ENCODE data around the gene DPAGT1. TPM values are rescaled to one million over a fixed set of nuclear protein-coding genes. Genes with fewer than 3 reads are reported as not detected.

Gene DPAGT1
- total RNA-seq, 1 donor from 2014 or later: 33.1 TPM

GRCh38 chr11:119085437-119085847 is 16.2 kb downstream of the DPAGT1 start:
- DNase-seq: no peak
- no peaks in the 10 kb centered on the region for H3K27me3 Mint-ChIP-seq
- intact Hi-C loops (cut with micrococcal nuclease): loop anchor here (1.0 to 2.0 kb wide), 4 partner anchors 10 to 67 kb away; partner anchors contain the start of genes DPAGT1, RPS25, TRAPPC4 and VPS11
- TF ChIP-seq, protein P1, sequence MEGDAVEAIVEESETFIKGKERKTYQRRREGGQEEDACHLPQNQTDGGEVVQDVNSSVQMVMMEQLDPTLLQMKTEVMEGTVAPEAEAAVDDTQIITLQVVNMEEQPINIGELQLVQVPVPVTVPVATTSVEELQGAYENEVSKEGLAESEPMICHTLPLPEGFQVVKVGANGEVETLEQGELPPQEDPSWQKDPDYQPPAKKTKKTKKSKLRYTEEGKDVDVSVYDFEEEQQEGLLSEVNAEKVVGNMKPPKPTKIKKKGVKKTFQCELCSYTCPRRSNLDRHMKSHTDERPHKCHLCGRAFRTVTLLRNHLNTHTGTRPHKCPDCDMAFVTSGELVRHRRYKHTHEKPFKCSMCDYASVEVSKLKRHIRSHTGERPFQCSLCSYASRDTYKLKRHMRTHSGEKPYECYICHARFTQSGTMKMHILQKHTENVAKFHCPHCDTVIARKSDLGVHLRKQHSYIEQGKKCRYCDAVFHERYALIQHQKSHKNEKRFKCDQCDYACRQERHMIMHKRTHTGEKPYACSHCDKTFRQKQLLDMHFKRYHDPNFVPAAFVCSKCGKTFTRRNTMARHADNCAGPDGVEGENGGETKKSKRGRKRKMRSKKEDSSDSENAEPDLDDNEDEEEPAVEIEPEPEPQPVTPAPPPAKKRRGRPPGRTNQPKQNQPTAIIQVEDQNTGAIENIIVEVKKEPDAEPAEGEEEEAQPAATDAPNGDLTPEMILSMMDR (IDR thresholded peaks at IDR 0.05): no peak
- POLR2A ChIA-PET: interaction anchor here (0.6 to 4.1 kb wide), 22 partner anchors 9 to 667 kb away, joined by 3 to 69 read pairs (median 5); partner anchors contain the start of genes ARCN1, BCL9L, C2CD2L and DPAGT1
- H3K9me3 Mint-ChIP-seq: no peaks in the 10 kb centered on the region
- no peak for ATAC-seq (ENCODE audit: low read depth)
- peaks cover 17% of the 10 kb centered on the region for H3K4me1 Mint-ChIP-seq
- peak overlapping the region; percentile 93 for H3K27ac Mint-ChIP-seq
- H3K36me3 Mint-ChIP-seq (ENCODE audit: low read depth): peaks cover 25% of the 10 kb centered on the region
- CTCF ChIA-PET: interaction anchor here (0.7 to 0.9 kb wide), 4 partner anchors 9 to 1250 kb away, joined by 3 to 5 read pairs (median 4); a partner anchor contains a TSS
- peak overlapping the region; percentile 95 for H3K4me3 Mint-ChIP-seq

- CTCF ChIA-PET: interaction anchor here (0.6 to 1.4 kb wide), 6 partner anchors 10 to 1250 kb away, joined by 3 to 5 read pairs (median 4); partner anchors contain the start of gene HYOU1
- Mint-ChIP-seq H3K9me3 (no peaks in the 10 kb centered on the region), H3K27ac (peak within 1 kb of the TSS; percentile 93), H3K27me3 (no peaks in the 10 kb centered on the region), H3K36me3 (ENCODE audit: low read depth) (peaks cover 28% of the 10 kb centered on the region), H3K4me1 (peaks cover 12% of the 10 kb centered on the region), H3K4me3 (peak within 1 kb of the TSS; percentile 95)
- DNase-seq (peak; percentile 92), ATAC-seq (ENCODE audit: low read depth) (peak; percentile 90)
- intact Hi-C loops (cut with micrococcal nuclease): loop anchor here (1.0 to 2.0 kb wide), 4 partner anchors 10 to 67 kb away; partner anchors contain the start of genes DPAGT1, RPS25, TRAPPC4 and VPS11
- TF ChIP-seq, protein P1 (IDR thresholded peaks at IDR 0.05): no peak
- POLR2A ChIA-PET: interaction anchor here (0.6 to 4.1 kb wide), 26 partner anchors 9 to 666 kb away, joined by 3 to 69 read pairs (median 4); partner anchors contain the start of genes ARCN1, BCL9L, C2CD2L and DPAGT1
Observed at GRCh38 chr11:119084663-119085436, 16.8 kb downstream of the DPAGT1 start, which contains the start of gene HMBS. Gene HMBS (plus strand): TSS chr11:119084881. CDS start chr11:119085034, 153 bp downstream.

GRCh38 chr11:119081682-119082260 is 19.9 kb downstream of the DPAGT1 start:
- intact Hi-C loops (cut with micrococcal nuclease): no loop called here
- H3K27ac Mint-ChIP-seq: no peak overlapping the region
- POLR2A ChIA-PET: interaction anchor here (0.9 to 2.0 kb wide), 2 partner anchors 13 to 14 kb away, joined by 5 to 9 read pairs; partner anchors contain the start of gene VPS11
- no peak for DNase-seq
- TF ChIP-seq, protein P1 (IDR thresholded peaks at IDR 0.05): no peak
- H3K27me3 Mint-ChIP-seq: no peaks in the 10 kb centered on the region
- CTCF ChIA-PET: no interaction called here
- H3K4me3 Mint-ChIP-seq: no peak overlapping the region
- H3K36me3 Mint-ChIP-seq (ENCODE audit: low read depth): peaks cover 59% of the 10 kb centered on the region
- no peak for ATAC-seq (ENCODE audit: low read depth)
- no peaks in the 10 kb centered on the region for H3K9me3 Mint-ChIP-seq
- H3K4me1 Mint-ChIP-seq: peaks cover 12% of the 10 kb centered on the region

DNA sequence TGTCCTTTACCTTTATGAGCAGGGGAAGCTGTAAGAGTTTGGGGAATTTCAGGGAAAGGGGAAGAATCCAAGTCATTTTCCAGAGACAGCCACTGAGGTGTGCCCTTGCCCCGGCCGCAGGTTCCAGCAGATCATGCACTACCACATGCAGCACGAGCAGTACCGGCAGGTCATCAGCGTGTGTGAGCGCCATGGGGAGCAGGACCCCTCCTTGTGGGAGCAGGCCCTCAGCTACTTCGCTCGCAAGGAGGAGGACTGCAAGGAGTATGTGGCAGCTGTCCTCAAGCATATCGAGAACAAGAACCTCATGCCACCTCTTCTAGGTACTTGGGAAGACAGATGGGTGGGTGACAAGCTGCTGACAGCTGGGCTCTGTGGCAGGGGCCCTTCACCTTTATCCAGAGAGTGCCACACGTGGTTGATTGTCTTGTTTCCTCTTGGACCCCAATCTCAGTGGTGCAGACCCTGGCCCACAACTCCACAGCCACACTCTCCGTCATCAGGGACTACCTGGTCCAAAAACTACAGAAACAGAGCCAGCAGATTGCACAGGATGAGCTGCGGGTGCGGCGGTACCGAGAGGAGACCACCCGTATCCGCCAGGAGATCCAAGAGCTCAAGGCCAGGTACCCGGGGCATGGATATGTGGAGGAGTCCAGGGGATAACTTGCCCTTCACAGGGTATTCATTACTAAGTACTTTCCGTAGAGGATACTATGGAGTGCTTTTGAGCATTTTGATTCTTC is 22.8 kb downstream of the DPAGT1 start:
- ChIA-PET POLR2A (interaction anchor here (1.0 to 1.6 kb wide), 3 partner anchors 21 to 43 kb away, joined by 3 to 4 read pairs (median 3); partner anchors contain the start of gene HINFP), CTCF (no interaction called here)
- H3K4me1 Mint-ChIP-seq: no peaks in the 10 kb centered on the region
- intact Hi-C loops (cut with micrococcal nuclease): no loop called here
- H3K27ac Mint-ChIP-seq: no peak overlapping the region
- H3K36me3 Mint-ChIP-seq (ENCODE audit: low read depth): peaks cover 70% of the 10 kb centered on the region
- ATAC-seq (ENCODE audit: low read depth) (no peak), DNase-seq (no peak)
- TF ChIP-seq, protein P1 (IDR thresholded peaks at IDR 0.05): no peak
- no peaks in the 10 kb centered on the region for H3K27me3 Mint-ChIP-seq
- H3K9me3 Mint-ChIP-seq: no peaks in the 10 kb centered on the region
- no peak overlapping the region for H3K4me3 Mint-ChIP-seq

Measured in activated B cell treated with CpG ODN at 0.5 μM for 24 hours (primary cell).